HCT116 (cell line): ENCODE results near the gene KCNJ8. TPM values are rescaled to one million over a fixed set of nuclear protein-coding genes. Genes with fewer than 3 reads are reported as not detected.

Experiments
- ATAC-seq: fragments of 200-7000 bp; cut with Tn5 transposase; 2 replicates; pipeline ENCODE4 v1.9.1; 2020; ENCODE audit warnings: mild to moderate bottlenecking, moderate library complexity
- BruUV-seq: library from RNA; stranded (reverse); fragments of 400-500 nt; replicated peaks from 2 replicates; lab custom pipeline; 2021; lab: Mats Ljungman, UMichigan
- CTCF ChIA-PET: fragments of 300-600 bp; sonication (Branson Sonifier 250); formaldehyde crosslinking; loops from one replicate; lab custom pipeline; 2021; ENCODE audit warnings: antibody characterized with exemption; lab: Charles Lee
- POLR2A ChIA-PET: fragments of 300-600, 350-600 bp; sonication (Branson Sonifier 250); formaldehyde crosslinking; loops from one replicate; lab custom pipeline; 2021; ENCODE audit warnings: antibody characterized with exemption; lab: Charles Lee
- RAD21 ChIA-PET, 2 experiments: fragments of 300-600 bp; sonication (Branson Sonifier 250); formaldehyde crosslinking; loops; one replicate each; lab custom pipeline; 2023; ENCODE audit warnings: low total read pairs in 2 of 2; ENCODE audit not compliant: uncharacterized antibody in 2 of 2, unreplicated experiment in 2 of 2, low non-redundant PET in 1 of 2; lab: Charles Lee
- DNase-seq: peaks from one replicate; pipeline ENCODE4 v3.0.0-alpha.2; 2010; ENCODE audit warnings: low read depth, low spot score
- H2AFZ ChIP-seq: fragments of 200-600 bp; shearing (Covaris generic), sonication (generic); 2 replicates; pipeline ENCODE4 v1.6.1; 2017; ENCODE audit warnings: low read depth, mixed run types, mixed read lengths, antibody characterized with exemption, low read length; ENCODE audit not compliant: poor library complexity, severe bottlenecking
- H3K27ac ChIP-seq: 2 replicates; pipeline ENCODE4 v1.5.1; 2012; ENCODE audit warnings: low read depth, low read length
- H3K27me3 ChIP-seq: fragments of 200-600 bp; sonication (generic); 2 replicates; pipeline ENCODE4 v1.6.1; 2016; ENCODE audit warnings: mixed run types, low read length, mixed read lengths; ENCODE audit not compliant: insufficient read depth
- H3K36me3 ChIP-seq, 2 experiments: fragments of 200-500 bp in 1 of 2; fragments of 200-600 bp in 1 of 2; sonication (Bioruptor generic) in 1 of 2; sonication (generic) in 1 of 2; 2 replicates each; pipeline versions ENCODE4 v1.5.1 to v1.6.1; 2014 to 2016; ENCODE audit warnings: low read length in 2 of 2, inconsistent platforms in 1 of 2, mixed read lengths in 1 of 2, mixed run types in 1 of 2; ENCODE audit not compliant: insufficient read depth in 2 of 2, control insufficient read depth in 1 of 2
- H3K4me1 ChIP-seq, 2 experiments: fragments of 200-600 bp in 1 of 2; sonication (generic) in 1 of 2; 2 replicates each; pipeline versions ENCODE4 v1.5.1 to v1.6.1; 2012 to 2017; ENCODE audit warnings: low read length in 2 of 2, inconsistent platforms in 1 of 2, mild to moderate bottlenecking in 1 of 2, mixed read lengths in 1 of 2, mixed run types in 1 of 2, moderate library complexity in 1 of 2; ENCODE audit not compliant: insufficient read depth in 2 of 2, control insufficient read depth in 1 of 2
- H3K4me2 ChIP-seq: fragments of 200-600 bp; sonication (generic); 2 replicates; pipeline ENCODE4 v1.6.1; 2017; ENCODE audit warnings: mixed run types, low read length, mixed read lengths
- H3K4me3 ChIP-seq, 2 experiments: fragments of 200-600 bp in 1 of 2; sonication (generic) in 1 of 2; replicated peaks in 1 of 2; 2 replicates each; pipeline ENCODE4 v1.5.1; 2011 to 2016; ENCODE audit warnings: low read length in 2 of 2, control low read depth in 1 of 2, low read depth in 1 of 2, mild to moderate bottlenecking in 1 of 2, mixed read lengths in 1 of 2, mixed run types in 1 of 2
- H3K79me2 ChIP-seq: fragments of 200-600 bp; sonication (generic); 2 replicates; pipeline ENCODE4 v1.6.1; 2017; ENCODE audit warnings: mild to moderate bottlenecking, mixed run types, low read length, moderate library complexity, mixed read lengths; ENCODE audit not compliant: insufficient read depth
- H3K9ac ChIP-seq: fragments of 200-600 bp; sonication (generic); 2 replicates; pipeline ENCODE4 v1.6.1; 2016; ENCODE audit warnings: low read length, mixed read lengths
- H3K9me2 ChIP-seq: fragments of 200-600 bp; sonication (generic), shearing (Covaris generic); 2 replicates; pipeline ENCODE4 v1.6.1; 2017; ENCODE audit warnings: mixed run types, mild to moderate bottlenecking, moderate library complexity; ENCODE audit not compliant: insufficient read depth
- H3K9me3 ChIP-seq, 2 experiments: fragments of 200-500 bp in 1 of 2; fragments of 200-600 bp in 1 of 2; sonication (Bioruptor generic) in 1 of 2; sonication (generic) in 1 of 2; 2 replicates each; pipeline ENCODE4 v1.6.1; 2014 to 2017; ENCODE audit warnings: low read length in 2 of 2, mixed read lengths in 2 of 2, inconsistent platforms in 1 of 2, low read depth in 1 of 2, mild to moderate bottlenecking in 1 of 2, mixed run types in 1 of 2, moderate library complexity in 1 of 2; ENCODE audit not compliant: control insufficient read depth in 1 of 2, insufficient read depth in 1 of 2
- H4K20me1 ChIP-seq: fragments of 200-600 bp; sonication (generic), shearing (Covaris generic); 2 replicates; pipeline ENCODE4 v1.6.1; 2017; ENCODE audit warnings: mixed run types, mild to moderate bottlenecking, moderate library complexity; ENCODE audit not compliant: insufficient read depth
- CEBPB ChIP-seq: IDR thresholded peaks from 2 replicates; pipeline ENCODE4 v1.6.1; 2012; ENCODE audit warnings: low read depth
- ELF1 ChIP-seq: IDR thresholded peaks from 2 replicates; pipeline ENCODE4 v1.6.1; 2012; ENCODE audit warnings: low read depth, borderline replicate concordance
- EZH2 ChIP-seq: fragments of 200-600 bp; sonication (generic); IDR thresholded peaks from 2 replicates; pipeline ENCODE4 v1.6.1; 2017; ENCODE audit warnings: antibody characterized with exemption, mixed run types
- EZH2phosphoT487 ChIP-seq: fragments of 200-600 bp; IDR thresholded peaks from 2 replicates; pipeline ENCODE4 v1.6.1; 2018; ENCODE audit warnings: antibody characterized with exemption, borderline replicate concordance
- FOSL1 ChIP-seq: IDR thresholded peaks from 2 replicates; pipeline ENCODE4 v1.6.1; 2012; ENCODE audit warnings: low read depth
- POLR2A ChIP-seq: IDR thresholded peaks from 2 replicates; pipeline ENCODE4 v1.7.0; 2011; ENCODE audit warnings: borderline replicate concordance; ENCODE audit not compliant: insufficient read depth, insufficient read length; ENCODE audit errors: extremely low read depth
- POLR2AphosphoS5 ChIP-seq: IDR thresholded peaks from 2 replicates; pipeline ENCODE4 v1.6.1; 2011; ENCODE audit warnings: mild to moderate bottlenecking, low read depth, low read length, moderate library complexity
- TCF7L2 ChIP-seq: IDR thresholded peaks from 2 replicates; pipeline ENCODE4 v1.7.0; 2011; ENCODE audit warnings: borderline replicate concordance, inconsistent platforms; ENCODE audit not compliant: insufficient read depth, insufficient read length; ENCODE audit errors: extremely low read depth
- YY1 ChIP-seq: IDR thresholded peaks from 2 replicates; pipeline ENCODE4 v1.6.1; 2011; ENCODE audit warnings: low read length, low read depth, moderate library complexity, mild to moderate bottlenecking; ENCODE audit not compliant: insufficient replicate concordance; ENCODE audit errors: extremely low read depth
- ZNF274 ChIP-seq: fragments of 200-500 bp; sonication (Bioruptor generic); IDR thresholded peaks from 2 replicates; pipeline ENCODE4 v1.6.1; 2014; ENCODE audit warnings: mild to moderate bottlenecking, low read depth, low read length, inconsistent platforms
- intact Hi-C: fragments of 100-400 bp; cut with micrococcal nuclease; formaldehyde crosslinking; loops from 2 replicates; pipeline ENCODE4 v1.10.0; 2022
- total RNA-seq: library from RNA; stranded (reverse); gene quantifications from one replicate; pipeline ENCODE4 v1.2.1, GENCODE V29; 2021; ENCODE audit not compliant: unreplicated experiment
- TF ChIP-seq, protein P1 (sequence below): IDR thresholded peaks from 2 replicates; pipeline ENCODE4 v1.6.1; 2012; ENCODE audit warnings: low read depth
- TF ChIP-seq, protein P2 (sequence below): IDR thresholded peaks from 2 replicates; pipeline ENCODE4 v1.6.1; 2011; ENCODE audit warnings: mild to moderate bottlenecking, low read length, moderate library complexity; ENCODE audit not compliant: insufficient replicate concordance; ENCODE audit errors: extremely low read depth
- TF ChIP-seq, protein P3 (sequence below), 3 experiments: fragments of 200-600 bp in 1 of 3; sonication (generic) in 1 of 3; IDR thresholded peaks in 2 of 3; conservative IDR thresholded peaks in 1 of 3; 2 replicates each; pipeline ENCODE4 v1.5.1; 2012 to 2017; ENCODE audit warnings: low read depth in 2 of 3, low read length in 2 of 3, antibody characterized with exemption in 1 of 3, borderline replicate concordance in 1 of 3, control low read depth in 1 of 3, mild to moderate bottlenecking in 1 of 3, mixed read lengths in 1 of 3, mixed run types in 1 of 3, moderate library complexity in 1 of 3; ENCODE audit not compliant: insufficient read depth in 1 of 3
- TF ChIP-seq, protein P4 (sequence below): IDR thresholded peaks from 2 replicates; pipeline ENCODE4 v1.6.1; 2012
- TF ChIP-seq, protein P5 (sequence below): IDR thresholded peaks from 2 replicates; pipeline ENCODE4 v1.6.1; 2012

Gene KCNJ8
- total RNA-seq, 1 experiment from 2014 or later = 0.17 TPM

DNA sequence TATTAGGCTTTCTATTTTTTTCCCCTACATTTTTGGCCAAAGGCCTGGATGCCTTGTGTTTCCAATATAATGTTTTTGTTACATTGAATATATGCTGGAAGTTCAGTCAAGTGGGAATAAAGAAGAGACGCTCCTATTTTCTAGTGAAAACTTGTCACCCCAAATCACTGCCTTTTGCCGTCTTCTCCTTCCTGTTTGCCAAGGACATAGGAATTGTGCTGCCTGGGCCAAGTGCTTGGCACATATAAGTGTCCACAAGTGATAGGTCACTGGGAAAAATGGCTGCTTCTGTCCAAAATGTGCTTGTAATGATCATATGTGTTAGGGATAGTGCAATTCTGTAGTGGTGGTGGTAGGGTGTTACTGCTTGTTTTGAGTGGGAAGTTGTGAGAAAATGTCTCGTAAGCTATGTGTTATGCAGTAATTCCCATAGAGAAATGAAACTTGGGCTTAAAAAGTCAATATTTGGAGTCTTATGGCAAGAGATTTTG is 11.6 kb upstream of the KCNJ8 start:
- ChIA-PET CTCF (no interaction called here), POLR2A (no interaction called here), RAD21 (no interaction called here)
- Histone ChIP-seq H3K9me2 (no peaks in the 10 kb centered on the region), H3K27ac (no peak overlapping the region), H3K4me2 (no peak overlapping the region), H3K4me1 (no peaks in the 10 kb centered on the region), H3K27me3 (no peaks in the 10 kb centered on the region), H3K36me3 (no peaks in the 10 kb centered on the region), H4K20me1 (no peaks in the 10 kb centered on the region), H2AFZ (no peak overlapping the region), H3K9ac (no peak overlapping the region), H3K4me3 (no peak overlapping the region), H3K9me3 (no peaks in the 10 kb centered on the region), H3K79me2 (no peaks in the 10 kb centered on the region)
- intact Hi-C loops = no loop called here
- BruUV-seq = no TSS peak
- ATAC-seq (no peak), DNase-seq (no peak)
- TF ChIP-seq, protein P1, sequence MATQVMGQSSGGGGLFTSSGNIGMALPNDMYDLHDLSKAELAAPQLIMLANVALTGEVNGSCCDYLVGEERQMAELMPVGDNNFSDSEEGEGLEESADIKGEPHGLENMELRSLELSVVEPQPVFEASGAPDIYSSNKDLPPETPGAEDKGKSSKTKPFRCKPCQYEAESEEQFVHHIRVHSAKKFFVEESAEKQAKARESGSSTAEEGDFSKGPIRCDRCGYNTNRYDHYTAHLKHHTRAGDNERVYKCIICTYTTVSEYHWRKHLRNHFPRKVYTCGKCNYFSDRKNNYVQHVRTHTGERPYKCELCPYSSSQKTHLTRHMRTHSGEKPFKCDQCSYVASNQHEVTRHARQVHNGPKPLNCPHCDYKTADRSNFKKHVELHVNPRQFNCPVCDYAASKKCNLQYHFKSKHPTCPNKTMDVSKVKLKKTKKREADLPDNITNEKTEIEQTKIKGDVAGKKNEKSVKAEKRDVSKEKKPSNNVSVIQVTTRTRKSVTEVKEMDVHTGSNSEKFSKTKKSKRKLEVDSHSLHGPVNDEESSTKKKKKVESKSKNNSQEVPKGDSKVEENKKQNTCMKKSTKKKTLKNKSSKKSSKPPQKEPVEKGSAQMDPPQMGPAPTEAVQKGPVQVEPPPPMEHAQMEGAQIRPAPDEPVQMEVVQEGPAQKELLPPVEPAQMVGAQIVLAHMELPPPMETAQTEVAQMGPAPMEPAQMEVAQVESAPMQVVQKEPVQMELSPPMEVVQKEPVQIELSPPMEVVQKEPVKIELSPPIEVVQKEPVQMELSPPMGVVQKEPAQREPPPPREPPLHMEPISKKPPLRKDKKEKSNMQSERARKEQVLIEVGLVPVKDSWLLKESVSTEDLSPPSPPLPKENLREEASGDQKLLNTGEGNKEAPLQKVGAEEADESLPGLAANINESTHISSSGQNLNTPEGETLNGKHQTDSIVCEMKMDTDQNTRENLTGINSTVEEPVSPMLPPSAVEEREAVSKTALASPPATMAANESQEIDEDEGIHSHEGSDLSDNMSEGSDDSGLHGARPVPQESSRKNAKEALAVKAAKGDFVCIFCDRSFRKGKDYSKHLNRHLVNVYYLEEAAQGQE = no peak
- TF ChIP-seq TCF7L2 (no peak), FOSL1 (no peak), POLR2AphosphoS5 (no peak), YY1 (no peak), ELF1 (no peak), CEBPB (no peak), POLR2A (no peak), EZH2phosphoT487 (no peak), ZNF274 (no peak), EZH2 (no peak)
- TF ChIP-seq, protein P2, sequence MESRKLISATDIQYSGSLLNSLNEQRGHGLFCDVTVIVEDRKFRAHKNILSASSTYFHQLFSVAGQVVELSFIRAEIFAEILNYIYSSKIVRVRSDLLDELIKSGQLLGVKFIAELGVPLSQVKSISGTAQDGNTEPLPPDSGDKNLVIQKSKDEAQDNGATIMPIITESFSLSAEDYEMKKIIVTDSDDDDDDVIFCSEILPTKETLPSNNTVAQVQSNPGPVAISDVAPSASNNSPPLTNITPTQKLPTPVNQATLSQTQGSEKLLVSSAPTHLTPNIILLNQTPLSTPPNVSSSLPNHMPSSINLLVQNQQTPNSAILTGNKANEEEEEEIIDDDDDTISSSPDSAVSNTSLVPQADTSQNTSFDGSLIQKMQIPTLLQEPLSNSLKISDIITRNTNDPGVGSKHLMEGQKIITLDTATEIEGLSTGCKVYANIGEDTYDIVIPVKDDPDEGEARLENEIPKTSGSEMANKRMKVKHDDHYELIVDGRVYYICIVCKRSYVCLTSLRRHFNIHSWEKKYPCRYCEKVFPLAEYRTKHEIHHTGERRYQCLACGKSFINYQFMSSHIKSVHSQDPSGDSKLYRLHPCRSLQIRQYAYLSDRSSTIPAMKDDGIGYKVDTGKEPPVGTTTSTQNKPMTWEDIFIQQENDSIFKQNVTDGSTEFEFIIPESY = no peak
- TF ChIP-seq, protein P3, sequence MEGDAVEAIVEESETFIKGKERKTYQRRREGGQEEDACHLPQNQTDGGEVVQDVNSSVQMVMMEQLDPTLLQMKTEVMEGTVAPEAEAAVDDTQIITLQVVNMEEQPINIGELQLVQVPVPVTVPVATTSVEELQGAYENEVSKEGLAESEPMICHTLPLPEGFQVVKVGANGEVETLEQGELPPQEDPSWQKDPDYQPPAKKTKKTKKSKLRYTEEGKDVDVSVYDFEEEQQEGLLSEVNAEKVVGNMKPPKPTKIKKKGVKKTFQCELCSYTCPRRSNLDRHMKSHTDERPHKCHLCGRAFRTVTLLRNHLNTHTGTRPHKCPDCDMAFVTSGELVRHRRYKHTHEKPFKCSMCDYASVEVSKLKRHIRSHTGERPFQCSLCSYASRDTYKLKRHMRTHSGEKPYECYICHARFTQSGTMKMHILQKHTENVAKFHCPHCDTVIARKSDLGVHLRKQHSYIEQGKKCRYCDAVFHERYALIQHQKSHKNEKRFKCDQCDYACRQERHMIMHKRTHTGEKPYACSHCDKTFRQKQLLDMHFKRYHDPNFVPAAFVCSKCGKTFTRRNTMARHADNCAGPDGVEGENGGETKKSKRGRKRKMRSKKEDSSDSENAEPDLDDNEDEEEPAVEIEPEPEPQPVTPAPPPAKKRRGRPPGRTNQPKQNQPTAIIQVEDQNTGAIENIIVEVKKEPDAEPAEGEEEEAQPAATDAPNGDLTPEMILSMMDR (IDR thresholded peaks at IDR 0.05 in 2 of 3, conservative IDR thresholded peaks at IDR 0.05 in 1 of 3; ENCODE audit: borderline replicate concordance in 1 of 3, insufficient read depth in 1 of 3, low read depth in 2 of 3, low read length in 2 of 3) = no peak
- TF ChIP-seq, protein P4, sequence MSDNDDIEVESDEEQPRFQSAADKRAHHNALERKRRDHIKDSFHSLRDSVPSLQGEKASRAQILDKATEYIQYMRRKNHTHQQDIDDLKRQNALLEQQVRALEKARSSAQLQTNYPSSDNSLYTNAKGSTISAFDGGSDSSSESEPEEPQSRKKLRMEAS = no peak
- TF ChIP-seq, protein P5, sequence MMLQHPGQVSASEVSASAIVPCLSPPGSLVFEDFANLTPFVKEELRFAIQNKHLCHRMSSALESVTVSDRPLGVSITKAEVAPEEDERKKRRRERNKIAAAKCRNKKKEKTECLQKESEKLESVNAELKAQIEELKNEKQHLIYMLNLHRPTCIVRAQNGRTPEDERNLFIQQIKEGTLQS = no peak
